Adrenal gland (tissue), 5 donors: ENCODE results near the gene SMARCA1.

Experiments used
- POLR2A ChIP-seq, 2 donors: fragments of 450-650 bp; IDR thresholded peaks; one replicate each; pipeline ENCODE4 v1.6.1; 2017; ENCODE audit warnings: antibody characterized with exemption in 2 of 2, mild to moderate bottlenecking in 2 of 2, moderate library complexity in 1 of 2
- TF ChIP-seq, protein P1 (sequence below), 6 experiments: fragments of 450-650 bp in 4 of 6; fragments of 200-600 bp in 2 of 6; sonication (generic) in 1 of 6; IDR thresholded peaks; 1 replicate in 5 of 6; 2 replicates in 1 of 6; pipeline versions ENCODE4 v1.5.1 to v1.8.0; 2016 to 2021; ENCODE audit warnings: antibody characterized with exemption in 6 of 6, mild to moderate bottlenecking in 2 of 6, moderate library complexity in 1 of 6
- donor health status: DM: no; HTN: no; CAD: no.

DNA sequence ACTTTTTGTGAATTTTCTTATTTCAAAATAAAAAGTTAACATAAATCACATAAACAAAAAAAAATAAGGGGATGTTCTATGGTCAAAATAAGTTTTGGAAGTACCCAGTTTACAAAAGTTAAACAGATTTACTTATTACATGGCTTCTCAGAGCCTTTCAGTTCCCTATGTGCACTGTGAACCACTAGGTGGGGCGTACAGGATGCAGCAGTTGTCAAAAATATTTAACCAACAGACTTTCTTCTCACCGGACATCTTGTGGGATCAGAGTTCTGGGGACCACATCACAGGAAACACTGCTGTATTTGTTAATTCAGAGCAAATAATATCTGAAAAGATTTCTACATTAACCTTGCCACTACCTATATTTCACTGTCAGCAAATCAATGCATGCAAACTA, 74.1 kb downstream of the SMARCA1 start:
- TF ChIP-seq, protein P1, sequence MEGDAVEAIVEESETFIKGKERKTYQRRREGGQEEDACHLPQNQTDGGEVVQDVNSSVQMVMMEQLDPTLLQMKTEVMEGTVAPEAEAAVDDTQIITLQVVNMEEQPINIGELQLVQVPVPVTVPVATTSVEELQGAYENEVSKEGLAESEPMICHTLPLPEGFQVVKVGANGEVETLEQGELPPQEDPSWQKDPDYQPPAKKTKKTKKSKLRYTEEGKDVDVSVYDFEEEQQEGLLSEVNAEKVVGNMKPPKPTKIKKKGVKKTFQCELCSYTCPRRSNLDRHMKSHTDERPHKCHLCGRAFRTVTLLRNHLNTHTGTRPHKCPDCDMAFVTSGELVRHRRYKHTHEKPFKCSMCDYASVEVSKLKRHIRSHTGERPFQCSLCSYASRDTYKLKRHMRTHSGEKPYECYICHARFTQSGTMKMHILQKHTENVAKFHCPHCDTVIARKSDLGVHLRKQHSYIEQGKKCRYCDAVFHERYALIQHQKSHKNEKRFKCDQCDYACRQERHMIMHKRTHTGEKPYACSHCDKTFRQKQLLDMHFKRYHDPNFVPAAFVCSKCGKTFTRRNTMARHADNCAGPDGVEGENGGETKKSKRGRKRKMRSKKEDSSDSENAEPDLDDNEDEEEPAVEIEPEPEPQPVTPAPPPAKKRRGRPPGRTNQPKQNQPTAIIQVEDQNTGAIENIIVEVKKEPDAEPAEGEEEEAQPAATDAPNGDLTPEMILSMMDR (IDR thresholded peaks at IDR 0.05): no peak
- TF ChIP-seq POLR2A (IDR thresholded peaks at IDR 0.05): no peak
